ENCODE data around the gene PRX.
"Not testable (repeated sequence)": the region's sequence is repeated elsewhere in the genome, so short reads cannot be mapped to it uniquely, and the experiment has no call there.

PRX gene

DNA sequence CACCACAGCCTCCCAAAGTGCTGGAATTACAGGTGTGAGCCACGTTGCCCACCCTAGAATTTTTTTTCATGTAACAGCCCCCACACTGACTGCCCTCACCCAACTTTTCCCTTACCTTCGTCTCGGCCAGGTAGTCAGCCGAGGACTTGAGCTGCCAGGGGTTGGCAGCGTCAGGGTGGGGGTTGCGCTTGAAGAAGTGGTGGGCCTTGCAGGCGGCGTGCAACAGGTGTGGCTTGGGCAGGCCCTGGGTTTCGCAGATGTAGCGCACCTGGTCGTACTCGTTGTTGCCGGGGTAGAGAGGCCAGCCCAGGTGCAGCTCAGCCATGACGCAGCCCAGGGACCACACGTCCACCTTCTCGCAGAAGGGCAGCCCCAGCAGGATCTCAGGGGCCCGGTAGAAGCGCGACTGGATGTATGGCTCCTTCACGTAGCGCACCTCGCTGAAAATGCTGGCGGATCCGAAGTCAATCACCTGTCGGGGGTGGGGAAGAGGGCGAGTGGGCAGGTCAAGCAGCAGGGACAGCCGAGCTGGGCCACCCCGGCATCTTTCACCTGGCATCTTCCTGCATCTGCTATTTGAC is 29.4 kb downstream of the PRX start:
- DNase-seq, result no peak

DNA sequence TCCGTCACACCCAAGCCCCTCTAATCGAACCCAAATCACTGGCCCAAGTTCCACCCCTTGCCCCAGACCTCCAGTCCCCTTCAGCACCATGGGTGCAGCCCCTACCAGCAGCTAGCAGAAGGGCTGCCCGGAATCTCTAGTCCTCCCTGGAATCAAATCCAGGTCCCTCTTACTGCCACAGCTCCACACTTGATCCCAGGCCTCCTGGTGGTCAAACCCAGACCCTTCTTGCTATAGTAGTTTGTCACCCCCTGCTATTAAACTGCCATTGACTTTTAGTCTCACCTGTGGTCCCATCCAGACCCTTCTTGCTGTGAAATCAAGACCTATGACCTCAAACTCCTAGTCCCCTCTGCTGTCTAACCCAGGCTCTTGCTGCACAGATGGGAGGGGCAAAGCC is 31.9 kb downstream of the PRX start:
- no peak for DNase-seq

DNA sequence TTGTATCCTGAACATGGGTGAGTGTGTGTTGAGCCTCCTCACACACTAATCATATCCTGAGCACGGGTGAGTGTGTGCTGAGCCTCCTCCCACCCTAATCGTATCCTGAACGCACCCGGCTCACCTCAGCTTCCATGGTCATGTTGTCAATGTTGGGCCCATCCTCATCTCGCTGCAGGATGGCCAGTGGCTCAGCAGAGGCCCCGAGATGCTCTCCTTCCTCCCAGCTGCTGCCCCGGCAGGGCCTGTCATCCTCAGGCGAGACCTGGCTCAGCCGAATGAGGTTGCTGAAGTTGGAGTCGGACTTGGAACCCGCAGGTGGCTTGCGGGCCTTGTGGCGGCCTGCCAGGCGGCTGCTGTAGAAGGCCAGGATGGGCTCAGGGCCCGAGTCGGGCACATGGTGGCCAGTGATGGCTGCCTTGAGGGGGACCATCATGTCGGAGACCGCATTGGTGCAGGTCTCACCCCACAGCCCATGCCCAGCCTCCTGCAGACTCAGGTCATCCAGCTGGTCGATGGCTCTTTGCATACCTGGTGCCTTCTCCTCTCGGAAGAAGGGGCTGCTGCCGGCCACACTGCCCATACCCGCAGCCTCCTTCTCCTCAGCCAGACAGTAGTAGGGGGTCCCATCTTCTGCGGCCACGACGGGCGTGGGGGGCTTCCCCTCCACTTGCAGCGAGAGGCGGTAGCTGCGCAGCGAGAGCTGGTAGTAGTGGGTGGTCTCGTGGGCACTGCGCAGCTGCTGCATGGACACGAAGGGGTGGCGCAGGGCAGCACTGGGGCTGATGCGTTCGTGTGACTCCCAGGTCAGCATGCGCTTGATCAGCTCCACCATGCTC is 32.8 kb downstream of the PRX start:
- DNase-seq, result no peak

DNA sequence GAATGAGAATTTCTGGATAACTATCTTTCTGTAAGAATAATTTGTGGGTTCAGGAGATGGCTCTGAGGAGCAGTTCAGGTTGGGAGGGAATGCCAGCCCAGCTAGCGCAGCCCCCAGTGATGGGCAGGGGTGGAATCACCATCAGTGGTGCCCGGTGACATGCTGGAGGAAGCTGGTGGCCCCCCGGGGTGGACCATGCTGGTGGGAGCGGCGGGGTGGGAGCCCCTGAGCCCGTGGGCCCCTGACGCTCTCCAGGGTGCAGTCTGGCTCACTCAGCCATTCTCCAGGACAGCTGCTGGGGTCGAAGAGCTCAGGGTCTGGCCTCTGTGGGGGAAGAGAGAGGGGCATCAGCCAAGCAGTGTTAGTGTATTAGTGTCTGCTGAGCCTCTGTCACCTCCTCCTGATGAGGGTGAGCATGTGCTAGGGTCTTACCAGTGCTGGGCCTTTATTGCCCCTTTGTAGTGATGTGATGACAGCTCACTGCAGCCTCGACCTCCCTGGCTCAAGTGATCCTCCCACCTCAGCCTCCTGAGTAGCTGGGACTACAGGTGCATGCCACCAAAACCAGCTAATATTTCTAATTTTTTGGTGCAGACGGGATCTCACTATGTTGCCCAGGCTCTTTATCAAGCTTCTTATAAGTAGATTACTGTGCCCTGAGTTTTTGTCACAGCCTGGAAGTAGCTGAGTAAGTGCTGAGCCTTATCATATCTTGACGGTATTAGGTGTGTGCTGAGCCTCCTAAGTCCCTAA is 33.6 kb downstream of the PRX start:
- no peak for DNase-seq

DNA sequence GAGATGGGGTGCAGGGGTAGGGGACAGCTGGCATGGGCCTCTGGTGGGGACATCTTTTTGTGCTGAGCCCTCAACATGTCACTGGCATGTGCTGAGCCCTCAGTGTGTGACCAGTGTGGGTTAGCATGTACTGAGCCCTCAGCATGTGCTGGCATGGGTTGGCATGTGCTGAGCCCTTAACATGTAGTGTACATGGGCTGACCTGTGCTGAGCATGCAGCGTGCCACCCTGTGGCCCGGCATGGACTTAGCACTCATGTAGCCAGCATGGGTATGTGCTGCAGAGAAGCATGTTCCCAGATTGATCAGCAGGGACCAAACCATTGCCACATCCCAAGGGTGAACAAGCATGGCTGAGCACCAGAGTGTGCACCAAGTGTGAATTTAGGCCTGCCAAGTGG is 34.7 kb downstream of the PRX start:
- no peak for DNase-seq

DNA sequence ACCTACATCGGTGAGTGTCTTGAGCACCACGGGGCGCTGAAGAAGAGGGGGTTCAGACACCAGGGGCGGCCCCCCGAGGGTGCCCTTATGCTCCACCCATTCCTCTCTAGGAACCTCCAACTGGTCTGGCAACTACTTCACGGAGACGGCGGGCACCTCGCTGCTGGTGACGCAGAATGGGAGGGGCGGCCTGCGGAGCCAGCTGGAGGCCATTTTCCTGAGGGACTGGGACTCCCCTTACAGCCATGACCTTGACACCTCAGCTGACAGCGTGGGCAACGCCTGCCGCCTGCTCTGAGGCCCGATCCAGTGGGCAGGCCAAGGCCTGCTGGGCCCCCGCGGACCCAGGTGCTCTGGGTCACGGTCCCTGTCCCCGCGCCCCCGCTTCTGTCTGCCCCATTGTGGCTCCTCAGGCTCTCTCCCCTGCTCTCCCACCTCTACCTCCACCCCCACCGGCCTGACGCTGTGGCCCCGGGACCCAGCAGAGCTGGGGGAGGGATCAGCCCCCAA is 35.2 kb downstream of the PRX start:
- DNase-seq, result no peak

DNA sequence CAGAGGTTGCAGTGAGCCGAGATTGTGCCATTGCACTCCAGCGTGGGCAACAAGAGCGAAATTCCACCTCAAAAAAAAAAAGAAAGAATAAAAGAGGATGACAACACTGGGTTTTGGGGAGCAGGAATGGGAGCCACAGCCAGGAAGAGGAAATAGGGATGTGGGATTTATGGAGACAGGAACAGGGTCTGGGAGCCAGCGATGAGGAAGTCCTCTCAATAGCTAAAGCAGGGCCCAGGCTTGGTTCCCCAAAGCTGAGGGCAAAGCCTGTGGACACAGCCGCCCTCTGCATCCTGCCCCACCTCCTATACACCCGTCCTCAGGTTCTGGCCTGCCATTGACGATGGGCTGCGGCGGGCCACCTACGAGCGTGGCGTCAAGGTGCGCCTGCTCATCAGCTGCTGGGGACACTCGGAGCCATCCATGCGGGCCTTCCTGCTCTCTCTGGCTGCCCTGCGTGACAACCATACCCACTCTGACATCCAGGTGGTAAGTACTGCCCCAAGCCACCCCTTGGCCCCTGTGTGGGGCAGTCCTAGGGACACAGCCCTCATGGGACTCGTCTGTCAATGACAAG is 36.8 kb downstream of the PRX start:
- DNase-seq, result no peak

DNA sequence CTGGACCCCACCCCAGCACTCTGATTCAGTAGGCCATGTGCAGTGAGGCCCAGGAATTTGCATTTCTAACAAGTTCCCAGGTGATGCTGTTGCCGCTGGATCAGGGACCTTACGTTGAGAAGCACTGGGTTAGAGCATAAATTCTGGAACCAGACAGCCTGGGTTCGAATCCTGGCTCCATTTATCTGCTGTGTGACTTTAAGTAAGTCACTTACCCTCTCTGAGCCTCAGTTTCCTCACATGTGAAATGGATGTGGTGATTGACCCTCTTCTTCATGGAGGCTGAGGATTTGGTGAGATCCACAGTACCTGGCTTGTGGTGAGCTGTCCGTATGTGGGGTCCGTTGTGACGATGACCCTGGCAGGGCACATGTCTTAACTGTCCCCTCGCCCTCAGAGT is 39.1 kb downstream of the PRX start:
- DNase-seq, result no peak

DNA sequence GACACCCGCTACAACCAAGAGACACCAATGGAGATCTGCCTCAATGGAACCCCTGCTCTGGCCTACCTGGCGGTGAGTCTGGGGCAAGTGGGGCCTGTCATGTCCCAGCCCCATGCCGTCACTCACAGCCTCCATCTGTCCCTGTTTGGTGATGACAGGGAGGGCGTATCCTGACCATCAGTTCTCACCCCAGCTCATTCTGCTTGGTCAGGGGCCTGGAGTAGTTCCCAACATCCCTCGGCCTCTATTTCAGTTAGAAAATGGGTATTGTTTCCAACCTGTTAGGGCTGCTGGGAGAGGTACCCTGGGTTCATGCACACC is 41.4 kb downstream of the PRX start:
- no peak for DNase-seq

DNA sequence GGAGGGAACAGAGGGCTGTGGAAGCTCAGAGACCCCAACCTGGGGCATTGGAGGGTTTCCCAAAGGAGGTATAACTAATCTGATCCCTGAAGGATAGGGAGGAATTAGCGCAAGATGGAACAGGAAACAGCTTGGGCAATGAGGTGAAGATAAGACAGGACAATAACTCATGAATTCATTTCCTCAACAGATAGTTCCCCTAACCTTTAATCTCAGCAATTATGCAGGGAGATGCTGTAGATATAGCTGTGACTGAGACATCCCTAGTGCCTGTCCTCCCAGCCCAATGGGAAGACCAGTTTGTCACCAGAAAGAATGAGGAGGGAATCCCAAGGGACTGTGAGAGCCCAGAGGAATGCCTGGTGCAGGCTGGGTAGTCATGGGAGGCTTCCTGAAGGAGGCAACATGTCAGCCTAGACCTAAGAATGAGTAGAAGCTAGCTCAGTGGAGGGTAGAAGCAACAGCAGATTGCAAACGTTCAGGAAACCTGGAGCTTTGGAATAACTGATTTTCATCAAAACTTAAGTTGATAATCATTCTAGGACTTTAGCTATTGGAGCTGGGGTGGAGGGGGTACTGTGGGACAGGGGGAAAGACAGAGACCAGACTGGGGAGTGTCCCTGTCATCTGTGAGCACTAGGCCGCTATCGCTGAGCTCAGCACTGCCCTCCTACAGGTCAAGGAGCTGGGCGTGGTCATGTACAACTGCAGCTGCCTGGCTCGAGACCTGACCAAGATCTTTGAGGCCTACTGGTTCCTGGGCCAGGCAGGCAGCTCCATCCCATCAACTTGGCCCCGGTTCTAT is 42.0 kb downstream of the PRX start:
- DNase-seq, result no peak

DNA sequence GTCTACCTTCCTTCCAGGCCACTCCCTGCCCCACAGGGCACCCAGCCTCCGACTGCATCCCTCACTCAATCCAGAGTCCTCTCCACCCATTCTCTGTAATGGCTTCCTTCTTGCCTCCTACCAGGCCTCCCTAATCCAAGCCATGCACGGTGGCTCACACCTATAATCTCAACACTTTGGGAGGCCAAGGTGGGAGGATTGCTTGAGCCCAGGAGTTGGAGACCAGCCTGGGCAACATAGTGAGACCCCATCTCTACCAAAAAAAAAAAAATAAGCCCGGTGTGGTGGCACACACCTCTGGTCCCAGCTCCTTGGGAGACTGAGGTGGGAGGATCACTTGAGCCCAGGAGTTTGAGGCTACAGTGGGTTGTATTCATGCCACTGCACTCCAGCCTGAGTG is 42.9 kb downstream of the PRX start:
- not testable (repeated sequence) for DNase-seq

DNA sequence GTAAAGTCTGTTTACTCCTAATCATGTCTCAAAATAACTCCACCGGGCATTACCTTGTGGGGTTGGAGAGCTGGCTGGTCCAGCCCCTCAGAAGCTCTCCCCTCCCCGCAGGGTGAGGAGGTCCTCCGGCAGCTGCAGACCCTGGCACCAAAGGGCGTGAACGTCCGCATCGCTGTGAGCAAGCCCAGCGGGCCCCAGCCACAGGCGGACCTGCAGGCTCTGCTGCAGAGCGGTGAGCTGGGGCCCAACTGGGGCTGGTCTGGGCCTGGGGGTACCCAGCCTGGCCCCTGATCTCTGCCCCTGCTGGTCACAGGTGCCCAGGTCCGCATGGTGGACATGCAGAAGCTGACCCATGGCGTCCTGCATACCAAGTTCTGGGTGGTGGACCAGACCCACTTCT is 43.4 kb downstream of the PRX start:
- DNase-seq, result no peak

DNA sequence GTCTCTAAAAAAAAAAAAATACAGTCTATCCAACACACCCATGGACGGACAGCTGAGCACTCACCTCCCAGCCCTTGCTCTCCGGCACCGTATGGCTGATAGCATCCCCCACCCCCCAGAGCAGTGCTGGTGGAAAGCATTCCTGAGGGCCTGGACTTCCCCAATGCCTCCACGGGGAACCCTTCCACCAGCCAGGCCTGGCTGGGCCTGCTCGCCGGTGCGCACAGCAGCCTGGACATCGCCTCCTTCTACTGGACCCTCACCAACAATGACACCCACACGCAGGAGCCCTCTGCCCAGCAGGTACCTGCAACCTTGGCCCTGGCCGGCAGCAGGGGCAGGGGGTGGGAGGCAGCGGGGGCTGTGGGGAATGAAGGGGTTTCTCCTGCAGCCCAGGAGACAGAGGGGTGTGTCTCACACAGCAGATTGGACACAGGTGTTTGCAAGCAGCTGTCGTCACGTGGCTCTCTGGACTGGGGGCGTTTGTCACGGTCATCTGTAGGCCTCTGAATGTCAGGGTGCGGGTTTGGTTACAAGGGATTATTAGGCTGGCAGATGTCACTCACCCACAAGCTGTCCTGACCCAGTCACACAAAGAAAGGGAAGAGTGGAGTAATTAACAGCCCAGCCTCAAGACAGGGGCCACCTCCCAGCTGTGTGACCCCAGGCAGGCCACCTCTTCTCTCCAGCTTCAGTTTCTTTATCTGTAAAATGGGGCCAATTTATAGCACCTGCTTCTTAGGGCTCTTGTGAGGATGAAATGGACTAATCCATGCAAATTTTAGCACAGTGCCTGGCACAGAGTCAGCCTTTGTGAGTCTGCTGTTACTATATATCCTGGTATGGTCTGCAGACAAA is 45.4 kb downstream of the PRX start:
- no peak for DNase-seq

DNA sequence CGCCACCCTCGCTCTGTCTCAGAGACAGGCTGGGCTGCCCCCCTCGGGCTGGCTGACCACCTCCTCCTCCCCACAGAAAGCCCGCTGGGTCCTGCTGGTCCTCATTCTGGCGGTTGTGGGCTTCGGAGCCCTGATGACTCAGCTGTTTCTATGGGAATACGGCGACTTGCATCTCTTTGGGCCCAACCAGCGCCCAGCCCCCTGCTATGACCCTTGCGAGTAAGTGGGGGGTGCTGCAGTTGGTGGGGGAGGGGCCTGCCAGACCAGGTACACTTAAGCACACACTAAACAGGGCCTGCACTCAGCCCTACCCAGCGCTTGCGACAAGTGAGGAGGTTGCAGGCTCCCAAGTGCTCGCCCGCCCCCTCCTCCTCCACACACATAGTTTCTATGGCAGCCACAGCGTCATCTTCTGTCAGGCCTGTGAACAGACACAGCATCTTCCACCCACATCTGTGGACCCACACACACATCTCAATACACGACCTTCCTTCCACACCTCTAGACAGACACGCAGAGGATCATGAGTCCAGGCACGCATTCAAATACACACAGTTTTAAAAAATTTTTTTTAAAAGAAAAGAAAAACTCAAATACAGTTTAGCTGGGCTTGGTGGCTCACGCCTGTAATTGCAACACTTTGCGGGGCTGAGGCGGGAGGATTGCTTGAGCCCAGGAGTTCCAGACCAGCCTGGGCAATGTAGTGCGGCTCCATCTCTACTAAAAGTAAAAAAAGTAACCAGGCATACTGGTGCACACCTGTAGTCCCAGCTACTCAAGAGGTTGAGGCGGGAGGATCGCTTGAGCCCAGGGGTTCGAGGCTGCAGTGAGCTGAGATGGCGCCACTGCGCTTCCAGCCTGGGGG is 46.2 kb downstream of the PRX start:
- DNase-seq, result no peak

DNA sequence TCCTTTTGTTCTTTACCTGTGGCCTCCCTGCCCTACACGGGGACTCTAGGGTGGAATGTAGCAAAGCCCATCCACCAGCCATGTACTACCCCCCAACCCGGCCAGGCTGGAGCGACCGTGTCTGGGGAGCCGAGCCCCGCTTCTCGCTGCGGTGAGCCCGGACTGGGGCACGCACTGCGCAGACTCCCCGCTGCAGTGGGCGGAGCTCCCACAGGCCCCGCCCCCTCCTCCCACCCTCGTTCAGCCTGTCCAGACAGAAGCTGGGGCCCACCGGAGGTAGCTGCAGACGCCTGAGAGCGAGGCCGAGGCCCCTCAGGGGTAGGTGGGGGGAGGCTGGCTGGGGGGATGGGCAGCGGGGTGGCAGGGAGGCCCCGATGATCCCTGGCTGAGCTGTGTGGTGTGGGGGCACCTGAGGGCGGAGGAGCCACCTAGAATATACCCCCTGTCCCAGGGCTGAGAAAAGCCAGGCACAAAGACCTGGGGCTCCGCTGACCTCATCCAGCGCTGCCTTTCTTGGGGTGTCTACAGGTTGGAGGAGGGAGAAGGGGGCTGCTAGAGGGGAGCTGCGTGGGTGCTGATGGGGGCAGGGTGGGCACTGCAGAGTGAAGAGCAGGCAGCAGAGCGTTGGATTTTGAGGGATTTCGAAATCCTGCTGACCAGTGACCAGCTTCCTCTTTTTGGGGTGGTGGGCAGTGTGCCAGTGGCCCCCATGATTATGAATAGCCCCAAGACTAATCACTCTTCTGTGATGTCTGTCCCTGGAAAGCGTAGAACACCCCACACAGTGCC is 47.4 kb downstream of the PRX start:
- DNase-seq, result no peak

DNA sequence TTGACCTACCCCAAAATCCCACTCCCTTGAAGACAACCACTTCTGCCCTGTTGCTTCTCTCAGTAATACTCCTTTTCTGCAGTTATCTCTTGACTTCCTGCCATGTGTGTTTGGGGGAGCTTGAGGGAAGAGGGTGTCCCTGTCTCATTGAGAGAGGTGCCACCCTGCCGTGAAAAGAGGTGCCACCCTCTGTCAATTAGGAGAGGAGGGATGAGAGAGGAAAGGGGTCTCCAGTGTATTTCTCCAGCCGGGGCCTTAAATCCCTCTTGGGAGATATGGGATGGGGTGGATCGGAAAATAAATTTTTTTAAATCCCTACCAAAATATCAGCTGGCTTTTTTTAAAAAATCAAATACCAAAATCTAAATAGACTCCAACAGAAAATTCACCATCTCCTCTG is 48.2 kb downstream of the PRX start:
- DNase-seq, result no peak

DNA sequence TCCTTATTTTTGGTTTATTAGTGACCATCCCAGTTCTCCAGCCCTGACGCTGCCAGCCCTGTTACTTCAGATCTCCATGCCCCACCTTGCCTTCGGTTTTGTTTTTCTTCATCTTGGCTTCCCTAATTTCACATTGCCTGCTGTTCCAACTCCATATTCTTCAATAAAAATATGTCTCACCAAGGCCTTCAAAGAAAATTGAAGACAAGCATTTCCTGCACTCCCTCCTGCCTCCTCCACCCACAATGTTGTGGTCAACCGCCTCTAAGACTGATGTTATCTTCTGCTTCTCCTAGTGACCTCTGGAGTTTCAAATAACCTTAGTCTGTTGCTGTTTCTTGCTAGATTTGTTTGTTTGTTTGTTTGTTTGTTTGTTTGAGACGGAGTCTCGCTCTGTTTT is 50.1 kb downstream of the PRX start:
- DNase-seq, result no peak

DNA sequence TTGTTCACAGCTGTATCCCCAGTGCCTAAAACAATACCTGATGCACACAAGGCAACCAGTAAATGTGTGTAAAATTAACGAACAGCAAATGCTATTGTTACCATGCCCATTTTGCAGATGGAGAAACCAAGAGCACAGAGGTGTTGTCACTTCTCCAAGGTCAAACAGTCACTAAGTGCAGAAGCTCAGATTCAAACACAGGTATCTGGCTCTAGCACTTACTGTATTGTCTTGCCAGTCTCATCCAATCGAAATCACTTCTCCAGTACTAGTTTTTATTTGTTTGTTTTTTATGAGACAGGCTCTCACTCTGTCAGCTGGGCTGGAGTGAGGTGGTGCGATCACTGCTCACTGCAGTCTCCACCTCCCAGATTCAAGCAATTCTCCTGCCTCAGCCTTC is 51.0 kb downstream of the PRX start:
- no peak for DNase-seq

DNA sequence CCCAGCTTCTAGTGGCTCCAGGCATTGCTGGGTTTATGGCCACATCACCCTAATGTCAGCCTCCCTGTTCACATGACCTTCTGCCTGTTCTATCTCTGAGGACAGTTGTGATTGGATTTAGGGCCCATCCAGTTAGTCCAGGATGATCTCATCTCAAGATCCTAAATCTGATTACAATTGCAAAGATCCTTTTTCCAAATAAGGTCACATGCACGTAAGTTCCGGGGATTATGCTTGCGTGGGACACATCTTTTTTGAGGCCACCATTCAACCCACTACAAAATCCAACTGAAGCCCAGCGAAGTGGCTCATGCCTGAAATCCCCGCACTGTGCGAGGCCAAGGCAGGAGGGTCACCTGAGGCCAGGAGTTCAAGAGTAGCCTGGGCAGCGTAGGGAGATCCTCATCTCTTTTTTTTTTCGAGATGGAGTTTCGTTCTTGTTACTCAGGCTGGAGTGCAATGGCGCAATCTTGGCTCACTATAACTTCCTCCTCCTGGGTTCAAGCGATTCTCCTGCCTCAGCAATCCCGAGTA is 52.4 kb downstream of the PRX start:
- DNase-seq, result no peak

Measured in NCI-H187 treated with DMSO at 0.1 percent for 48 hours (cell line).